ENCODE results near the gene SSNA1. TPM values are rescaled to one million over a fixed set of nuclear protein-coding genes. Genes with fewer than 3 reads are reported as not detected.

The SSNA1 gene
- total and polyA plus RNA-seq, 9 of the 15 experiments (the other 6 are each of a cell fraction or from before 2014, with no cell fraction given), result 1.9 to 130 (median 57.1) TPM

- TF ChIP-seq E4F1 (CRISPR knock-in tag; IDR thresholded peaks at IDR 0.05; ENCODE audit: borderline replicate concordance), result no peak
- TF ChIP-seq MAFF (IDR thresholded peaks at IDR 0.05; ENCODE audit: low read length), result no peak
- no peak for TF ChIP-seq SAFB2 (IDR thresholded peaks at IDR 0.05; ENCODE audit: borderline replicate concordance, low read depth, low read length, severe bottlenecking)
- TF ChIP-seq TAF7 (tag; IDR thresholded peaks at IDR 0.05), result no peak
- no peak for TF ChIP-seq PML (IDR thresholded peaks at IDR 0.05; ENCODE audit: low read length)
- TF ChIP-seq ZNF76 (CRISPR knock-in tag; IDR thresholded peaks at IDR 0.05; ENCODE audit: borderline replicate concordance), result no peak
- TF ChIP-seq ATF7 (IDR thresholded peaks at IDR 0.05), result peak; percentile 40; the same call in 1 of the 2 replicates
- TF ChIP-seq CREB3L1 (IDR thresholded peaks at IDR 0.05; ENCODE audit: borderline replicate concordance, low read depth), result no peak
- TF ChIP-seq SP1 (CRISPR knock-in tag; IDR thresholded peaks at IDR 0.05), result peak; percentile 69
- peak; percentile 94 for TF ChIP-seq ZBTB7A (IDR thresholded peaks at IDR 0.05; ENCODE audit: borderline replicate concordance, control insufficient read depth, low read depth, low read length)
- no peak for TF ChIP-seq USF2 (CRISPR knock-in tag; IDR thresholded peaks at IDR 0.05)
- no peak for TF ChIP-seq TAL1 (IDR thresholded peaks at IDR 0.05)
- TF ChIP-seq GABPB2 (CRISPR knock-in tag; conservative IDR thresholded peaks at IDR 0.05), result no peak
- no peak for TF ChIP-seq MTF1 (CRISPR knock-in tag; IDR thresholded peaks at IDR 0.05; ENCODE audit: borderline replicate concordance)
- TF ChIP-seq ZNF384 (IDR thresholded peaks at IDR 0.05; ENCODE audit: low read depth, low read length), result no peak
- no peak for TF ChIP-seq CHCHD3 (CRISPR knock-in tag; IDR thresholded peaks at IDR 0.05)
- TF ChIP-seq ZNF436 (CRISPR knock-in tag; IDR thresholded peaks at IDR 0.05), result no peak
These were observed 29.1 kb downstream of the SSNA1 start (continued) for GRCh38 chr9:137217276-137218211.
